GM21825 (cell line): ENCODE data around the gene FAM163B.
"Not testable (repeated sequence)": the region's sequence is repeated elsewhere in the genome, so short reads cannot be mapped to it uniquely, and the experiment has no call there.

Experiments
- ATAC-seq: cut with Tn5 transposase; IDR thresholded peaks from one replicate; pipeline ENCODE4 v1.9.1; 2021; ENCODE audit warnings: mild to moderate bottlenecking, moderate library complexity; ENCODE audit not compliant: unreplicated experiment

Gene FAM163B

GRCh38 chr9:133640160-133640559 lies 31.0 kb upstream of the FAM163B start:
- ATAC-seq: no peak

- ATAC-seq: no peak
These were observed 30.4 kb upstream of the FAM163B start for GRCh38 chr9:133639613-133640012.

GRCh38 chr9:133638711-133639110 lies 29.5 kb upstream of the FAM163B start:
- ATAC-seq: no peak

- no peak for ATAC-seq
These were observed 28.9 kb upstream of the FAM163B start for GRCh38 chr9:133638076-133638475.

GRCh38 chr9:133637451-133638055 lies 28.4 kb upstream of the FAM163B start:
- ATAC-seq: no peak

GRCh38 chr9:133636902-133637301 lies 27.7 kb upstream of the FAM163B start:
- no peak for ATAC-seq

- no peak for ATAC-seq
These were observed 26.6 kb upstream of the FAM163B start, which contains the start of gene DBH for GRCh38 chr9:133635533-133636531. Gene DBH, plus strand, starts transcription at chr9:133636363. Its CDS starts 9 bp downstream, at chr9:133636372.

GRCh38 chr9:133635098-133635497 lies 25.9 kb upstream of the FAM163B start:
- ATAC-seq: no peak

- ATAC-seq: no peak
These were observed 25.0 kb upstream of the FAM163B start for GRCh38 chr9:133634081-133634691.

GRCh38 chr9:133633681-133634080 lies 24.5 kb upstream of the FAM163B start:
- ATAC-seq: no peak

GRCh38 chr9:133632806-133633680 lies 23.9 kb upstream of the FAM163B start:
- ATAC-seq: no peak

- ATAC-seq: no peak
These were observed 21.9 kb upstream of the FAM163B start for GRCh38 chr9:133631111-133631510.

- no peak for ATAC-seq
These were observed 20.3 kb upstream of the FAM163B start for GRCh38 chr9:133629221-133630110.

- ATAC-seq: no peak
These were observed 19.6 kb upstream of the FAM163B start for GRCh38 chr9:133628766-133629165.

GRCh38 chr9:133627341-133627740 lies 18.2 kb upstream of the FAM163B start:
- ATAC-seq: no peak

GRCh38 chr9:133626008-133626407 lies 16.8 kb upstream of the FAM163B start:
- not testable (repeated sequence) for ATAC-seq

GRCh38 chr9:133622555-133622954 lies 13.4 kb upstream of the FAM163B start:
- ATAC-seq: no peak

GRCh38 chr9:133621725-133622267 lies 12.6 kb upstream of the FAM163B start:
- ATAC-seq: no peak

- no peak for ATAC-seq
These were observed 10.6 kb upstream of the FAM163B start for GRCh38 chr9:133619791-133620190.
